Esophagus muscularis mucosa (tissue), 4 donors: ENCODE measurements around the gene MPV17L. TPM values are rescaled to one million over a fixed set of nuclear protein-coding genes. Genes with fewer than 3 reads are reported as not detected.

Source experiments
- DNase-seq: peaks from one replicate; pipeline ENCODE4 v3.0.0-alpha.2; 2017; ENCODE audit errors: extremely low spot score
- H3K27ac ChIP-seq, 4 donors: fragments of 200-600 bp; sonication (generic); replicated peaks in 1 of 4; 1 replicate in 3 of 4; 2 replicates in 1 of 4; pipeline ENCODE4 v1.5.1; 2016 to 2019; ENCODE audit warnings: mild to moderate bottlenecking in 1 of 4
- H3K27me3 ChIP-seq, 4 donors: fragments of 200-600 bp; sonication (generic); one replicate each; pipeline versions ENCODE4 v1.5.1 to v1.6.0; 2016 to 2019
- H3K36me3 ChIP-seq, 4 donors: fragments of 200-600 bp; sonication (generic); one replicate each; pipeline ENCODE4 v1.5.1; 2016 to 2019
- H3K4me1 ChIP-seq, 4 donors: fragments of 200-600 bp; sonication (generic); one replicate each; pipeline ENCODE4 v1.5.1; 2016 to 2019
- H3K4me3 ChIP-seq, 4 donors: fragments of 200-600 bp; sonication (generic); 1 replicate in 2 of 4; 2 replicates in 2 of 4; pipeline ENCODE4 v1.5.1; 2016 to 2019; ENCODE audit warnings: mild to moderate bottlenecking in 4 of 4, moderate library complexity in 1 of 4
- H3K9me3 ChIP-seq, 4 donors: fragments of 200-600 bp; sonication (generic); 1 replicate in 3 of 4; 2 replicates in 1 of 4; pipeline ENCODE4 v1.5.1; 2016 to 2019
- EP300 ChIP-seq: sonication (generic); formaldehyde crosslinking; IDR thresholded peaks from one replicate; pipeline ENCODE4 v1.6.1; 2017; ENCODE audit warnings: antibody characterized with exemption
- POLR2A ChIP-seq: fragments of 450-650 bp; IDR thresholded peaks from one replicate; pipeline ENCODE4 v1.6.1; 2017; ENCODE audit warnings: antibody characterized with exemption, moderate library complexity, mild to moderate bottlenecking, low read depth
- POLR2AphosphoS5 ChIP-seq, 2 donors: sonication (generic); formaldehyde crosslinking; IDR thresholded peaks; one replicate each; pipeline ENCODE4 v1.6.1; 2017; ENCODE audit warnings: antibody characterized with exemption in 2 of 2
- WGBS: methylation state at CpG from one replicate; pipeline ENCODE4 v1.1.5; 2018; 5-methylcytosine and 5-hydroxymethylcytosine counted together
- intact Hi-C: fragments of 100-400 bp; cut with DNase I; formaldehyde crosslinking; loops from one replicate; pipeline ENCODE4 v1.15.1; 2023
- total RNA-seq, 4 donors: library from RNA; depleted of rRNA; stranded (reverse); fragments of >200 nt; gene quantifications; one replicate each; pipeline versions ENCODE4 v1.1.0 to v1.2.1, GENCODE V29; 2016
- TF ChIP-seq, protein P1 (sequence below), 3 experiments: fragments of 200-600 bp in 2 of 3; fragments of 450-650 bp in 1 of 3; sonication (generic) in 2 of 3; IDR thresholded peaks; one replicate each; pipeline ENCODE4 v1.5.1; 2017 to 2019; ENCODE audit warnings: antibody characterized with exemption in 3 of 3, mild to moderate bottlenecking in 2 of 3, moderate library complexity in 1 of 3

The MPV17L gene
- total RNA-seq, 4 donors from 2014 or later, result 6.6 to 9.5 (median 9.3) TPM

DNA sequence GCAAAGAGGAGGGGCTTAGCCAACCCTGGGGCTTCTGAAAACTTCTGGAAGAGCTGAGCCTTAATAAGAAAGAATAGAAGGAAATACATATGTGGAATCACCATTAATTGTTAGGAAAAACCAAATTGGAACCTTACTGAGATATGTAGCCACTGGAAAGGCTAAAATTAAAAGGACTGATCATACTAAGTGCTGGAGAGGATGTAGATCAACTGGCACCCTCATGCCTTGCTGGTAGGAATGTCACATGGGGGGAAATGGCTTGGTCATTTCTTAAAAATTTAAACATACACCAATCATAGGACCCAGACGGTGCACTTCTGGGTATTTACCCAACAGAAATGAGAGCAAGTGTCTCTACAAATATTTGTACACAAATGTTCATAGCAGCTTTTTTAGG is 49.9 kb downstream of the MPV17L start:
- Histone ChIP-seq H3K4me3 (no peak overlapping the region), H3K9me3 (no peaks in the 10 kb centered on the region), H3K27ac (no peak overlapping the region), H3K4me1 (peaks cover 0 to 17% (median 11%) of the 10 kb centered on the region in 4 donors), H3K27me3 (no peaks in the 10 kb centered on the region), H3K36me3 (peaks cover 0 to 12% (median 0%) of the 10 kb centered on the region in 4 donors)
- intact Hi-C loops, result no loop called here
- no peak for DNase-seq
- TF ChIP-seq POLR2AphosphoS5 (IDR thresholded peaks at IDR 0.05) (no peak), POLR2A (no peak), EP300 (no peak)
- TF ChIP-seq, protein P1, sequence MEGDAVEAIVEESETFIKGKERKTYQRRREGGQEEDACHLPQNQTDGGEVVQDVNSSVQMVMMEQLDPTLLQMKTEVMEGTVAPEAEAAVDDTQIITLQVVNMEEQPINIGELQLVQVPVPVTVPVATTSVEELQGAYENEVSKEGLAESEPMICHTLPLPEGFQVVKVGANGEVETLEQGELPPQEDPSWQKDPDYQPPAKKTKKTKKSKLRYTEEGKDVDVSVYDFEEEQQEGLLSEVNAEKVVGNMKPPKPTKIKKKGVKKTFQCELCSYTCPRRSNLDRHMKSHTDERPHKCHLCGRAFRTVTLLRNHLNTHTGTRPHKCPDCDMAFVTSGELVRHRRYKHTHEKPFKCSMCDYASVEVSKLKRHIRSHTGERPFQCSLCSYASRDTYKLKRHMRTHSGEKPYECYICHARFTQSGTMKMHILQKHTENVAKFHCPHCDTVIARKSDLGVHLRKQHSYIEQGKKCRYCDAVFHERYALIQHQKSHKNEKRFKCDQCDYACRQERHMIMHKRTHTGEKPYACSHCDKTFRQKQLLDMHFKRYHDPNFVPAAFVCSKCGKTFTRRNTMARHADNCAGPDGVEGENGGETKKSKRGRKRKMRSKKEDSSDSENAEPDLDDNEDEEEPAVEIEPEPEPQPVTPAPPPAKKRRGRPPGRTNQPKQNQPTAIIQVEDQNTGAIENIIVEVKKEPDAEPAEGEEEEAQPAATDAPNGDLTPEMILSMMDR (IDR thresholded peaks at IDR 0.05), result no peak
- WGBS, result 100% methylated on average over 1 of the region's 1 CpG

DNA sequence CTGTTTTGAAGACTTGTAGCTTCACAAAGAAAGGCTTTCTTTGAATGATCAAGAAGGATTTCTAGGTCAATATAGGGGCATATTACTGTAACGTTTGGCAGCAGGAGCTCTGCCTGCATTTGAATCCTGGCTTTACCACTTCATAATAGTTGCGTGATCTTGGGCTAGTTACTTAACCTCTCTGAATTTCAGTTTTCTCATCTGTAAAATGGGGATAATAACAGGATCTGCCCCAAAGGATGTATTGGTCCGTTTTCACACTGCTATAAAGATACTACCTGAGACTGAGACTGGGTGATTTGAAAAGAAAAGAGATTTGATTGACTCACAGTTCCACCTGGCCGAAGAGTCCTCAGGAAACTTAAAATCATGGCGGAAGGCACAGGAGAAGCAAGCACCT is 51.3 kb downstream of the MPV17L start:
- Histone ChIP-seq H3K4me3 (no peak overlapping the region), H3K27me3 (no peaks in the 10 kb centered on the region), H3K27ac (no peak overlapping the region), H3K9me3 (no peaks in the 10 kb centered on the region), H3K4me1 (peaks cover 0 to 8% (median 7%) of the 10 kb centered on the region in 4 donors), H3K36me3 (peaks cover 0 to 12% (median 0%) of the 10 kb centered on the region in 4 donors)
- 97% methylated on average over 5 of the region's 5 CpGs for WGBS
- no peak for DNase-seq
- intact Hi-C loops, result no loop called here
- TF ChIP-seq POLR2AphosphoS5 (IDR thresholded peaks at IDR 0.05) (no peak), EP300 (no peak), POLR2A (no peak)
- TF ChIP-seq, protein P1 (IDR thresholded peaks at IDR 0.05), result no peak

GRCh38 chr16:15450624-15451023 is 55.1 kb downstream of the MPV17L start:
- H3K36me3 ChIP-seq, result peaks cover 0 to 12% (median 0%) of the 10 kb centered on the region in 4 donors
- peak overlapping the region in 1 of 4 donors; percentile 27 for H3K27ac ChIP-seq
- H3K4me1 ChIP-seq, result no peaks in the 10 kb centered on the region
- WGBS, result 78% methylated on average over 5 of the region's 6 CpGs
- H3K27me3 ChIP-seq, result no peaks in the 10 kb centered on the region
- no peaks in the 10 kb centered on the region for H3K9me3 ChIP-seq
- no peak for DNase-seq
- TF ChIP-seq POLR2A (no peak), EP300 (no peak), POLR2AphosphoS5 (IDR thresholded peaks at IDR 0.05) (no peak)
- TF ChIP-seq, protein P1 (IDR thresholded peaks at IDR 0.05), result no peak
- intact Hi-C loops, result no loop called here
- H3K4me3 ChIP-seq, result no peak overlapping the region

DNA sequence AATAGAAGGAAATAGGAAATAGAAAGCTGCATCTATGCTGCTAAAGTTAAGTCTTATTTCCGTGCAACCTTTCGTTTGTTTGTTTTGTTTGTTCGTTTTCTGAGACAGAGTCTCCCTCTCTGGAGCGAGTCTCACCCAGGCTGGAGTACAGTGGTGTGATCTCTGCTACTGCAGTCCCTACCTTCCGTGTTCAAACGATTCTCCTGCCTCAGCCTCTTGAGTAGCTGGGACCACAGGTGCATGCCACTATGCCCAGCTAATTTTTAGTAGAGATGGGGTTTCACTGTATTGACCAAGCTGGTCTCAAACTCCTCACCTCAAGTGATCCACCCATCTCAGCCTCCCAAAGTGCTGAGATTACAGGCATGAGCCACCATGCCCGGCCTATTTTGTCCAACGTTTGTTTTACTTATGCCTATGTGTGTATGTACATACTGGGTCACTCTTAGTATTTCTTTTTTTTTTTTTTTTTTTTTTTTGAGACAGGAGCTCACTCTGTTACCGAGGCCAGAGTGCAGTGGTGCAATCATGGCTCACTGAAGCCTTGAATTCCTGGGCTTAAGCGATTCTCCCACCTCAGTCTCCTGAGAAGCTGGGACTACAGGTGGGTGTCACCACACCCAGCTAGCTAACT is 55.7 kb downstream of the MPV17L start:
- Histone ChIP-seq H3K4me1 (no peaks in the 10 kb centered on the region), H3K27me3 (no peaks in the 10 kb centered on the region), H3K27ac (no peak overlapping the region), H3K4me3 (no peak overlapping the region), H3K9me3 (no peaks in the 10 kb centered on the region), H3K36me3 (peaks cover 0 to 12% (median 0%) of the 10 kb centered on the region in 4 donors)
- intact Hi-C loops, result no loop called here
- no peak for DNase-seq
- WGBS, result 87% methylated on average over 10 of the region's 10 CpGs
- TF ChIP-seq POLR2A (no peak), POLR2AphosphoS5 (IDR thresholded peaks at IDR 0.05) (no peak), EP300 (no peak)
- TF ChIP-seq, protein P1 (IDR thresholded peaks at IDR 0.05), result no peak
